ENCODE results near the gene PDS5A.
"Not testable (repeated sequence)": the region's sequence is repeated elsewhere in the genome, so short reads cannot be mapped to it uniquely, and the experiment has no call there.

PDS5A gene

DNA sequence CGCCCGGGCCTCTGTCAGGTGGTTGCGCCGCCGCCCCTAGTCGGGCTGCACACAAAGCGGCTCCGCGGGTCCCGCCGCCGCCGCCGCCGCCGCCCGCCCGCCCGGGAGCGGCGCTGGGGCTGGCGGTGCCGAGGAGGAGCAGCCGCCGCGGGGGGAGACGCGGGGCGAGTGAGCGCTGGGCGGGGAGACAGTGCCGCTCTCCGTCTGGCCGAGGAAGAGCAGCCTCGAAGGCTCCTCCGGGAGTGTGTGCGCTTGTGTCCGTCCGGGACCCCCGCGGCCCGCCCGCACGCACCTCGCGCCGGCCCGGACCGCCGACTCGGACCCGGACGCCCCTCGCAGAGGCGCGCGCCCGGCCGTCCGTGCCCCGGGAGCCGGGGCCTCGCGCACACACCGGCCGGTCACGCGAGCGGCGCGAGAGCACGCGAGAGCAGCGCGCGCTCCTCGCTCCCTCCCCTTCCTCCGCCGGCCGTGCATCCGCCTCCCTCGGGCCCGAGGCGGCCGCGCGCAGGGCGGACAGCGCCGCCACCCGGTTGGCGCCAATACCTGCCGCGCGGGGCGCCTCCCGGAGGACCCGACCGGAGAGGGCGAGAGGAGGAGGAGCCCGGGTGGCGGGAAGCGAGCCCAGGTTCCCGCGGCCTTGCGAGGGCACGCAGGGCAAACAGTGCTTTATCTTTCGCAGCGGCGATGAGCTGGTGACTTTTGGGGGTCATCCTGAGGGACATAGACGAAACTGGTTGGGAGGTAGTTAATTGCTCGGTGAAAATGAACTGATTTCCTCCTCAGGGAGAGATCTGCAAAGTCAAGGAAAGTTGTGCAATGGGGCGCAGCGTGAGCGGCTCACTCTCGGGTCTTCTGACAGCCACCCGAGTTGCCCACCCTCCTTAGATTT is at the start of gene PDS5A:
Gene PDS5A, minus strand, starts transcription at position 423 of the 889 bp plus-strand sequence. CDS start 1,334 bp downstream, outside the sequence.
- peak; percentile 84 for DNase-seq (ENCODE audit: low read depth)

DNA sequence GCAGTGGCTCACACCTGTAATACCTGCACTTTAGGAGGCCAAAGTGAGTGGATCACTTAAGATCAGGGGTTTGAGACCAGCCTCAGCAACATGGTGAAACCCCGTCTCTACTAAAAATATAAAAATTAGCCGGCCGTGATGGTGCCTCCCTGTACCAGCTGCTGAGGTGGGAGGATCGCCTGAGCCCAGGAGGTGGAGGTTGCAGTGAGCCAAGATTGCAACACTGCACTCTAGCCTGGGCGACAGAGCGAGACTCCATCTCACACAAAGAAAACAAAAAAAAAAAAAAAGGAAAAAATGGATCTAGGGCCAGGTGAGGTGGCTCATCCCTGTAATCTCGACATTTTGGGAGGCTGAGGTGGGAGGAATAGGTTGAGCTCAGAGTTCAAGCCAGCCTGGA is 46.3 kb upstream of the PDS5A start:
- DNase-seq (ENCODE audit: low read depth), result not testable (repeated sequence)

GRCh38 chr4:40021116-40021515 is 43.4 kb upstream of the PDS5A start:
- DNase-seq (ENCODE audit: low read depth), result not testable (repeated sequence)

GRCh38 chr4:40020221-40020620 is 42.5 kb upstream of the PDS5A start:
- DNase-seq (ENCODE audit: low read depth), result no peak

DNA sequence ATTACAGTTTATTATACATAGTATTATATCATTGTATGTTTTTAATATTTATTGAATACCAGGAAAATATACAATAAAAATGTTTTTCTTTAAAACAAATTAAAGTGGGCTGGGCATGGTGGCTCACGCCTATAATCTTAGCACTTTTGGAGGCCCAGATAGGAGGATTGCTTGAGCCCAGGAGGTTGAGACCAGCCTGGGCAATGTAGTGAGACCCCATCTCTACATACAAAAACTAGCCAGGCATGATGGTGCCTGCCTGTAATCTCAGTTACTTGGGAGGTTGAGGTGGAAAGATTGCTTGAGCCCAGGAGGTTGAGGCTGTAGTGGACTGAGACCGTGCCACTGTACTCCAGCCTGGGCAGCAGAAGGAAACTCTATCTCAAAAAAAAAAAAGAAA is 38.3 kb upstream of the PDS5A start:
- DNase-seq (ENCODE audit: low read depth), result no peak

DNA sequence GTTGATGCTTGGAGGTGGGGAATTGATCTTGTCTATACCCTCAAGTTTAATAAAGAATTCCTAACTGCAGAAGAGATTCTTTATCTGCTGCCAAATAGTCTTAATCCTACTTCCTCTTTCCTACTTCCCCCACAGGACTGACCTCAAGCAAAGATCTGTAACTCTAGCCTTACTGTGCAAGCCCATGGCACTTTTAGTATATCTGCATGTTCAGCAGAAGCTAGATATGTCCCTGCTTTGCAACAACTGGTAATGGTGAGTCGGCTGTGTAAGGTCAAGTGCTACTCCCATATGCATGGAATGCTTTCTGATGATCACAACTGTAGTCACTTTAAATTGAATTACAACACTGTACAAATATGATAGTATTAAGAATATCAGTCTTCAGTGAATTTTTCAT is 26.3 kb upstream of the PDS5A start:
- no peak for DNase-seq (ENCODE audit: low read depth)

DNA sequence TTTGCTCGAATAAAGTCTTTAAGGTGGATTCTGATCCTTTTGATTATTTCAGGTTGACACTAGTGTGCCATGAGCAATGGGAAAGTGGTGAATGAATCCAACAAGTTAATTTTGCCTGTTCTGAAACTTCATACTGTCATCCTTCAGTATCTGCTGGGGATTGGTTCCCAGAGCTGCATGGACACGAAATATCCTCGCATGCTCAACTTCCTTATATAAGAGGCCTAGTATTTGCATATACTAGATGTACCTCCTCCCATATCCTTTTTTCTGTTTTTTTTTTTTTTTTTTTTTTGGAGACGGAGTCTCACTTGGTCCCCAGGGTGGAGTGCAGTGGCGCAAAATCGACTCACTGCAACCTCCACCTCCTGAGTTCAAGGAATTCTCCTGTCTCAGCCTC is 23.0 kb upstream of the PDS5A start:
- DNase-seq (ENCODE audit: low read depth), result no peak

GRCh38 chr4:39998659-39999345 is 21.1 kb upstream of the PDS5A start:
- DNase-seq (ENCODE audit: low read depth), result no peak

GRCh38 chr4:39996811-39997210 is 19.1 kb upstream of the PDS5A start:
- no peak for DNase-seq (ENCODE audit: low read depth)

DNA sequence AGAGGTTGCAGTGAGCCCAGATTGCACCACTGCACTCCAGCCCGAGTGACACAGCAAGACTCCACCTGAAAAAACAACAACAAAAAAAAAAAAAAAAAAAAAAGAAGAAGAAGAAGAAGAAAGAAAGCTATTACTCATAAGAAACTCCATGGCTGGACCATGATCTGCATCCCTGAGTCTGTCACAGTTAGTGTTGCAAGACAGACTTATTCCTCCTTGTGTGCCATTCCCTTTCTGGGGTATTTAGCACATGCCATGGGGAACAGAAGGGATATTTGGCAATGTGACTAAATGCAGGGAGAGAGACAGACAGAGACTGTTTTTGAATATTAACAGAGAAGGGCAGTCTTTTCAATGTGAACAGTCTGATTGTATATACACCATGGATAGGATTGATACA is 16.7 kb upstream of the PDS5A start:
- DNase-seq (ENCODE audit: low read depth), result no peak

- DNase-seq (ENCODE audit: low read depth), result not testable (repeated sequence)
Measured at GRCh38 chr4:39989381-39989780, 11.7 kb upstream of the PDS5A start.

- DNase-seq (ENCODE audit: low read depth), result no peak
Measured at GRCh38 chr4:39987485-39987884, 9.8 kb upstream of the PDS5A start.

DNA sequence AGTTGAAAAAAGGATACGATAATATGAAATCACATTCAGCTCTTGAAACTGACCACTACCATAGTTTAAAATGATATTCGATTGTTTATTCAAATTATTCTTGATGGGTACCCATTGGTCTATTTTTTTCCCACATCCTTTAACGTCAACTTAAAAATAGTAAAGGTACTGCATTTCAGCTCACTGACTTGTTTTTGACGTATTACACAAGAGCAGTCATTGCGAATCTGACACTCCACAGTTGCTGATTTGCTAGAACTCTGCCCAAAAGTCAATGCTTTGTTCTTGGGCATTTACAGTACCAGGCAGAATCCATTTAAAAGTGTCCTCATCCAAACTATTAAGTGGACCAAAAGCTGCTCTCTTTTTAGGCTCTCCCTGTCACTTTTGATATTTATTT is 1.2 kb upstream of the PDS5A start:
- DNase-seq (ENCODE audit: low read depth), result no peak

DNA sequence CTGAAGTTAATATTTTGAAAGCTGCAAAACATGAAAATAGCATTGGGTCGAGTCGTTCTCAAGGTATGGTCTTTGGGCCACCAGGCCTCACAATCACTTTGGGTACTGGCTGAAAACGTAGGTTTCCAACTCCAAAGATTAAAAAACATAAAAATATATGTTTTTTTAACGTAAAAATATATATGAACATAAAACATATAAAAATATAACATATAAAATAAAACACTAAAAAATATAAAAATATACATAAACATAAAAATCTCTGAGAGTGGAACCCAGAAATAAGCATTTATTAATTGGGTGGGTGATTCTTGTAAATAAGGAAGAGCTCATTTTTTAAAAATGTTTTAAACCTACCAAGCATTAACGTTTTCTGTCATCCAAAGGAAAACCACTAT is 666 bp upstream of the PDS5A start:
- no peak for DNase-seq (ENCODE audit: low read depth)

- peak; percentile 23 for DNase-seq (ENCODE audit: low read depth)
Measured at GRCh38 chr4:39976945-39977488, 694 bp downstream of the PDS5A start.

DNA sequence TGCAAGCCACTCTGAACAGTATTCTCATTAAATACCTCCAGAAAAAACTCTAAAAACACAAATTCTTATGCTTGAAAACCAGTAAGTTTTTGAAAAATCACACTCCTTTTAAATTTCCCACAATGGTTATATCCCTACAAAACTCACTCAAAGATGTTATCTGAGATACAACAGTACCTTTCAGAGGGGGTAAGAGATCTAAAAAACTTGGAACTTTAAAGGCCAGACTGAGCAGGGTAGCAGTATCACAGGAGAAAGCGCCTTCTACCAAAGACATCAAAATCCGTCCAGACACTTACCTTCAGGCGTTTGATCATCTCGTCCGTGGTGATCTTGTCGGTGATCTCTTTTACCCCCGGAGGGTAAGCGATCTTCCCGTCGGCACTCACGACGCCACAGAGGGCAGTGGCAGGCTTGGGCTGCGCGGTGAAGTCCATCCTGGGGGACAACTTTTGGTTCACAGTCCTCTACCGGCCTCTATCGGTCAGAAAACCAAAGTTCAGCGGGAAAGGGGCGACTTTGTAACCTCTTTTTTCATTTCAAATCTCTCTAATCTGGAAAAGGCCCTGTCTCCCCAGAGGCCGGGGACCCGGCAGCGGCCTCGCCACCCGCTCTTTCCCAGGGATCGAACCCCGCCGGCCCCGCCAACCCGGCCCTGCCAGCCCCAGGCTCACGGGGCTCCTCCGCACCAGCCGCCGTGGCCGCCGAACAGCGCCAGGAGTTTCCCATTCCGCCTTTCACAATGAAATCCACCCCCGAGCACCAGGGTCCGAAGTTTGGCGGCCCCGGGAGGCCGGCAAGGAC is 1.4 kb downstream of the PDS5A start:
- DNase-seq (ENCODE audit: low read depth), result peak; percentile 50

- DNase-seq (ENCODE audit: low read depth), result no peak
Measured at GRCh38 chr4:39975488-39976089, 2.1 kb downstream of the PDS5A start.

GRCh38 chr4:39973052-39973451 is 4.7 kb downstream of the PDS5A start:
- DNase-seq (ENCODE audit: low read depth), result not testable (repeated sequence)

- DNase-seq (ENCODE audit: low read depth), result no peak
Measured at GRCh38 chr4:39970671-39971640, 6.8 kb downstream of the PDS5A start.

- no peak for DNase-seq (ENCODE audit: low read depth)
Measured at GRCh38 chr4:39963656-39964055, 14.1 kb downstream of the PDS5A start.
